Liver (tissue), 9 donors: ENCODE measurements around the gene UGGT2. TPM values are rescaled to one million over a fixed set of nuclear protein-coding genes. Genes with fewer than 3 reads are reported as not detected.
"Not testable (repeated sequence)": the region's sequence is repeated elsewhere in the genome, so short reads cannot be mapped to it uniquely, and the experiment has no call there.

Experiments used
- DNase-seq: peaks from one replicate; pipeline ENCODE4 v3.0.0-alpha.2; 2017; ENCODE audit warnings: low spot score
- H3K27ac ChIP-seq, 2 donors: one replicate each; pipeline ENCODE4 v1.7.0; 2013; ENCODE audit warnings: inconsistent platforms in 2 of 2, low read length in 2 of 2, control low read depth in 1 of 2, low read depth in 1 of 2, mild to moderate bottlenecking in 1 of 2
- H3K27me3 ChIP-seq, 4 donors: one replicate each; pipeline versions ENCODE4 v1.6.1 to v1.7.0; 2013; ENCODE audit warnings: low read length in 3 of 4, inconsistent platforms in 1 of 4, mild to moderate bottlenecking in 1 of 4, moderate library complexity in 1 of 4; ENCODE audit not compliant: control insufficient read depth in 4 of 4, insufficient read depth in 4 of 4
- H3K36me3 ChIP-seq, 4 donors: one replicate each; pipeline versions ENCODE4 v1.6.1 to v1.7.0; 2013; ENCODE audit warnings: low read length in 3 of 4, mild to moderate bottlenecking in 3 of 4, low read depth in 1 of 4, moderate library complexity in 1 of 4; ENCODE audit not compliant: control insufficient read depth in 4 of 4, insufficient read depth in 3 of 4
- H3K4me1 ChIP-seq, 4 donors: one replicate each; pipeline versions ENCODE4 v1.6.1 to v1.7.0; 2013; ENCODE audit warnings: low read length in 3 of 4, mild to moderate bottlenecking in 3 of 4, moderate library complexity in 1 of 4; ENCODE audit not compliant: control insufficient read depth in 4 of 4, insufficient read depth in 4 of 4
- H3K4me3 ChIP-seq, 3 donors: one replicate each; pipeline versions ENCODE4 v1.6.1 to v1.7.0; 2013; ENCODE audit warnings: low read length in 3 of 3, control low read depth in 1 of 3, low read depth in 1 of 3, mild to moderate bottlenecking in 1 of 3
- H3K9ac ChIP-seq, 2 donors: one replicate each; pipeline ENCODE4 v1.7.0; 2013; ENCODE audit warnings: low read length in 2 of 2, mild to moderate bottlenecking in 2 of 2, moderate library complexity in 2 of 2, control low read depth in 1 of 2, low read depth in 1 of 2
- H3K9me3 ChIP-seq, 4 donors: one replicate each; pipeline versions ENCODE4 v1.6.1 to v1.7.0; 2013; ENCODE audit warnings: low read length in 3 of 4; ENCODE audit not compliant: control insufficient read depth in 4 of 4
- EGR1 ChIP-seq, 2 donors: IDR thresholded peaks; 2 replicates each; pipeline ENCODE4 v1.6.1; 2016 to 2018; ENCODE audit warnings: antibody characterized with exemption in 2 of 2, low read depth in 2 of 2
- FOXA2 ChIP-seq: IDR thresholded peaks from 2 replicates; pipeline ENCODE4 v1.6.1; 2016; ENCODE audit warnings: antibody characterized with exemption
- HNF4A ChIP-seq, 2 donors: conservative IDR thresholded peaks; 2 replicates each; pipeline ENCODE4 v1.6.1; 2016; ENCODE audit warnings: antibody characterized with exemption in 2 of 2, mild to moderate bottlenecking in 2 of 2
- HNF4G ChIP-seq: IDR thresholded peaks from 2 replicates; pipeline ENCODE4 v1.6.1; 2016; ENCODE audit warnings: antibody characterized with exemption
- JUND ChIP-seq, 2 donors: IDR thresholded peaks; 2 replicates each; pipeline ENCODE4 v1.6.1; 2016; ENCODE audit warnings: antibody characterized with exemption in 2 of 2
- NR2F2 ChIP-seq: IDR thresholded peaks from 2 replicates; pipeline ENCODE4 v1.6.1; 2016; ENCODE audit warnings: antibody characterized with exemption
- RAD21 ChIP-seq, 2 donors: IDR thresholded peaks; 2 replicates each; pipeline ENCODE4 v1.6.1; 2016; ENCODE audit warnings: antibody characterized with exemption in 2 of 2, mild to moderate bottlenecking in 2 of 2
- RXRA ChIP-seq, 2 donors: IDR thresholded peaks; 2 replicates each; pipeline ENCODE4 v1.6.1; 2017 to 2018; ENCODE audit warnings: antibody characterized with exemption in 2 of 2, mild to moderate bottlenecking in 1 of 2
- SP1 ChIP-seq: IDR thresholded peaks from 2 replicates; pipeline ENCODE4 v1.6.1; 2018; ENCODE audit warnings: antibody characterized with exemption, mild to moderate bottlenecking
- TAF1 ChIP-seq: conservative IDR thresholded peaks from 2 replicates; pipeline ENCODE4 v1.6.1; 2016; ENCODE audit warnings: antibody characterized with exemption, mild to moderate bottlenecking
- YY1 ChIP-seq: IDR thresholded peaks from 2 replicates; pipeline ENCODE4 v1.6.1; 2016; ENCODE audit warnings: antibody characterized with exemption, mild to moderate bottlenecking
- WGBS: extraction: QIAGEN DNeasy Blood & Tissue Kit; methylation state at CpG from one replicate; pipeline ENCODE4 v1.1.7; 2013; 5-methylcytosine and 5-hydroxymethylcytosine counted together
- polyA plus RNA-seq, 2 donors: library from polyadenylated mRNA; stranded (reverse) in 1 of 2; unstranded in 1 of 2; fragments of 200-250 nt in 1 of 2; fragments of >200 nt in 1 of 2; fragmentation: Nextera tagmentation in 1 of 2; extraction: Ambion mirVana in 1 of 2; gene quantifications; one replicate each; pipeline versions ENCODE4 v1.2.1 to v1.2.3, GENCODE V29; 2013 to 2015
- total RNA-seq, 2 donors: library from RNA; depleted of rRNA; stranded (reverse); fragments of >200 nt; gene quantifications; one replicate each; pipeline ENCODE4 v1.2.3, GENCODE V29; 2014
- TF ChIP-seq, protein P1 (sequence below): fragments of 150-350 bp; IDR thresholded peaks from 2 replicates; pipeline ENCODE4 v1.5.1; 2017; ENCODE audit warnings: improper control_type of control experiment, low read depth, low read length; ENCODE audit not compliant: missing input control
- TF ChIP-seq, protein P2 (sequence below): IDR thresholded peaks from 2 replicates; pipeline ENCODE4 v1.6.1; 2016; ENCODE audit warnings: antibody characterized with exemption, mild to moderate bottlenecking
- TF ChIP-seq, protein P3 (sequence below): IDR thresholded peaks from 2 replicates; pipeline ENCODE4 v1.6.1; 2016; ENCODE audit warnings: antibody characterized with exemption
- TF ChIP-seq, protein P4 (sequence below): IDR thresholded peaks from 2 replicates; pipeline ENCODE4 v1.6.1; 2016; ENCODE audit warnings: antibody characterized with exemption
- donor health status: healthy.
- donor health status: healthy.
- donor health status: healthy.
- donor health status: healthy.
- donor health status: healthy.

UGGT2 gene
- total and polyA plus RNA-seq, 4 donors = 5.6 to 23.0 (median 13.2) TPM

GRCh38 chr13:95779522-95779921 lies 273.7 kb downstream of the UGGT2 start:
- 88% methylated on average over 1 of the region's 1 CpG for whole genome bisulfite sequencing
- H3K4me3 ChIP-seq = no peak overlapping the region
- no peak for TF ChIP-seq TAF1
- no peaks in the 10 kb centered on the region for H3K27me3 ChIP-seq
- no peak overlapping the region for H3K9ac ChIP-seq
- peaks cover 4 to 15% (median 9%) of the 10 kb centered on the region in 4 donors for H3K36me3 ChIP-seq
- no peak overlapping the region for H3K27ac ChIP-seq
- H3K4me1 ChIP-seq = no peaks in the 10 kb centered on the region
- no peaks in the 10 kb centered on the region for H3K9me3 ChIP-seq
- DNase-seq = no peak

GRCh38 chr13:95771905-95772304 lies 281.3 kb downstream of the UGGT2 start:
- TF ChIP-seq RAD21 (IDR thresholded peaks at IDR 0.05) = no peak
- no peaks in the 10 kb centered on the region for H3K9me3 ChIP-seq
- H3K4me3 ChIP-seq = no peak overlapping the region
- WGBS = 97% methylated on average over 4 of the region's 4 CpGs
- no peak overlapping the region for H3K9ac ChIP-seq
- peaks cover 3 to 15% (median 11%) of the 10 kb centered on the region in 4 donors for H3K36me3 ChIP-seq
- H3K4me1 ChIP-seq = no peaks in the 10 kb centered on the region
- H3K27ac ChIP-seq = no peak overlapping the region
- no peak for DNase-seq
- no peaks in the 10 kb centered on the region for H3K27me3 ChIP-seq

DNA sequence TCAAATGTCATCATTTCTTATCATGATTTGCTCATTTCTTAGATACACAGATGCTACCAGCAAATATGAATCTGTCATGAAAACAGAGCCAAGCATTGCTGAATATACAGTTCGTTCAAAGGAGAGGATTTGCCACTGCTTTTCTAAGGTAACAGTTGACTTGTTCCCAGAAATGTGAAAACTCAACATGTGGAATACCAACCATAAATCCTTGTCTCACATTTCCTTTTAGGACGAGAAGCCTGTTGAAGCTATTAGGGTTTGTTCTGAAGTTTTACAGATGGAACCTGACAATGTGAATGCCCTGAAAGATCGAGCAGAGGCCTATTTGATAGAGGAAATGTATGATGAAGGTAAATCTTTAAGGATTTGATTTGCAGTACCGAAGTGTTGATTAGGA lies 289.6 kb downstream of the UGGT2 start:
- no peaks in the 10 kb centered on the region for H3K27me3 ChIP-seq
- H3K36me3 ChIP-seq = peaks cover 7 to 40% (median 24%) of the 10 kb centered on the region in 4 donors
- no peak overlapping the region for H3K27ac ChIP-seq
- H3K9me3 ChIP-seq = no peaks in the 10 kb centered on the region
- no peak for DNase-seq
- WGBS = 94% methylated on average over 4 of the region's 4 CpGs
- TF ChIP-seq, protein P1, sequence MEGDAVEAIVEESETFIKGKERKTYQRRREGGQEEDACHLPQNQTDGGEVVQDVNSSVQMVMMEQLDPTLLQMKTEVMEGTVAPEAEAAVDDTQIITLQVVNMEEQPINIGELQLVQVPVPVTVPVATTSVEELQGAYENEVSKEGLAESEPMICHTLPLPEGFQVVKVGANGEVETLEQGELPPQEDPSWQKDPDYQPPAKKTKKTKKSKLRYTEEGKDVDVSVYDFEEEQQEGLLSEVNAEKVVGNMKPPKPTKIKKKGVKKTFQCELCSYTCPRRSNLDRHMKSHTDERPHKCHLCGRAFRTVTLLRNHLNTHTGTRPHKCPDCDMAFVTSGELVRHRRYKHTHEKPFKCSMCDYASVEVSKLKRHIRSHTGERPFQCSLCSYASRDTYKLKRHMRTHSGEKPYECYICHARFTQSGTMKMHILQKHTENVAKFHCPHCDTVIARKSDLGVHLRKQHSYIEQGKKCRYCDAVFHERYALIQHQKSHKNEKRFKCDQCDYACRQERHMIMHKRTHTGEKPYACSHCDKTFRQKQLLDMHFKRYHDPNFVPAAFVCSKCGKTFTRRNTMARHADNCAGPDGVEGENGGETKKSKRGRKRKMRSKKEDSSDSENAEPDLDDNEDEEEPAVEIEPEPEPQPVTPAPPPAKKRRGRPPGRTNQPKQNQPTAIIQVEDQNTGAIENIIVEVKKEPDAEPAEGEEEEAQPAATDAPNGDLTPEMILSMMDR = no peak
- TF ChIP-seq, protein P2, sequence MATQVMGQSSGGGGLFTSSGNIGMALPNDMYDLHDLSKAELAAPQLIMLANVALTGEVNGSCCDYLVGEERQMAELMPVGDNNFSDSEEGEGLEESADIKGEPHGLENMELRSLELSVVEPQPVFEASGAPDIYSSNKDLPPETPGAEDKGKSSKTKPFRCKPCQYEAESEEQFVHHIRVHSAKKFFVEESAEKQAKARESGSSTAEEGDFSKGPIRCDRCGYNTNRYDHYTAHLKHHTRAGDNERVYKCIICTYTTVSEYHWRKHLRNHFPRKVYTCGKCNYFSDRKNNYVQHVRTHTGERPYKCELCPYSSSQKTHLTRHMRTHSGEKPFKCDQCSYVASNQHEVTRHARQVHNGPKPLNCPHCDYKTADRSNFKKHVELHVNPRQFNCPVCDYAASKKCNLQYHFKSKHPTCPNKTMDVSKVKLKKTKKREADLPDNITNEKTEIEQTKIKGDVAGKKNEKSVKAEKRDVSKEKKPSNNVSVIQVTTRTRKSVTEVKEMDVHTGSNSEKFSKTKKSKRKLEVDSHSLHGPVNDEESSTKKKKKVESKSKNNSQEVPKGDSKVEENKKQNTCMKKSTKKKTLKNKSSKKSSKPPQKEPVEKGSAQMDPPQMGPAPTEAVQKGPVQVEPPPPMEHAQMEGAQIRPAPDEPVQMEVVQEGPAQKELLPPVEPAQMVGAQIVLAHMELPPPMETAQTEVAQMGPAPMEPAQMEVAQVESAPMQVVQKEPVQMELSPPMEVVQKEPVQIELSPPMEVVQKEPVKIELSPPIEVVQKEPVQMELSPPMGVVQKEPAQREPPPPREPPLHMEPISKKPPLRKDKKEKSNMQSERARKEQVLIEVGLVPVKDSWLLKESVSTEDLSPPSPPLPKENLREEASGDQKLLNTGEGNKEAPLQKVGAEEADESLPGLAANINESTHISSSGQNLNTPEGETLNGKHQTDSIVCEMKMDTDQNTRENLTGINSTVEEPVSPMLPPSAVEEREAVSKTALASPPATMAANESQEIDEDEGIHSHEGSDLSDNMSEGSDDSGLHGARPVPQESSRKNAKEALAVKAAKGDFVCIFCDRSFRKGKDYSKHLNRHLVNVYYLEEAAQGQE = no peak
- TF ChIP-seq, protein P3, sequence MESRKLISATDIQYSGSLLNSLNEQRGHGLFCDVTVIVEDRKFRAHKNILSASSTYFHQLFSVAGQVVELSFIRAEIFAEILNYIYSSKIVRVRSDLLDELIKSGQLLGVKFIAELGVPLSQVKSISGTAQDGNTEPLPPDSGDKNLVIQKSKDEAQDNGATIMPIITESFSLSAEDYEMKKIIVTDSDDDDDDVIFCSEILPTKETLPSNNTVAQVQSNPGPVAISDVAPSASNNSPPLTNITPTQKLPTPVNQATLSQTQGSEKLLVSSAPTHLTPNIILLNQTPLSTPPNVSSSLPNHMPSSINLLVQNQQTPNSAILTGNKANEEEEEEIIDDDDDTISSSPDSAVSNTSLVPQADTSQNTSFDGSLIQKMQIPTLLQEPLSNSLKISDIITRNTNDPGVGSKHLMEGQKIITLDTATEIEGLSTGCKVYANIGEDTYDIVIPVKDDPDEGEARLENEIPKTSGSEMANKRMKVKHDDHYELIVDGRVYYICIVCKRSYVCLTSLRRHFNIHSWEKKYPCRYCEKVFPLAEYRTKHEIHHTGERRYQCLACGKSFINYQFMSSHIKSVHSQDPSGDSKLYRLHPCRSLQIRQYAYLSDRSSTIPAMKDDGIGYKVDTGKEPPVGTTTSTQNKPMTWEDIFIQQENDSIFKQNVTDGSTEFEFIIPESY = no peak
- TF ChIP-seq JUND (IDR thresholded peaks at IDR 0.05) (no peak), FOXA2 (no peak), EGR1 (IDR thresholded peaks at IDR 0.05; ENCODE audit: low read depth in 2 of 2) (no peak), HNF4A (conservative IDR thresholded peaks at IDR 0.05) (no peak), RXRA (IDR thresholded peaks at IDR 0.05) (no peak), HNF4G (no peak), NR2F2 (no peak), YY1 (no peak), SP1 (no peak)
- TF ChIP-seq, protein P4, sequence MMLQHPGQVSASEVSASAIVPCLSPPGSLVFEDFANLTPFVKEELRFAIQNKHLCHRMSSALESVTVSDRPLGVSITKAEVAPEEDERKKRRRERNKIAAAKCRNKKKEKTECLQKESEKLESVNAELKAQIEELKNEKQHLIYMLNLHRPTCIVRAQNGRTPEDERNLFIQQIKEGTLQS = no peak
- no peaks in the 10 kb centered on the region for H3K4me1 ChIP-seq
- no peak overlapping the region for H3K9ac ChIP-seq
- H3K4me3 ChIP-seq = no peak overlapping the region

- not testable (repeated sequence) for H3K27me3 ChIP-seq, H3K27ac ChIP-seq, H3K9ac ChIP-seq, DNase-seq, H3K4me1 ChIP-seq, H3K4me3 ChIP-seq, H3K9me3 ChIP-seq
- peaks cover 5 to 44% (median 24%) of the 10 kb centered on the region in 4 donors for H3K36me3 ChIP-seq
- 95% methylated on average over 3 of the region's 3 CpGs for WGBS
These were observed 290.6 kb downstream of the UGGT2 start for GRCh38 chr13:95762626-95763025.
